Measurements from ENCODE around the gene WIPF2.

- TF ChIP-seq CTCF (IDR thresholded peaks at IDR 0.05; ENCODE audit: insufficient read depth, low read length, poor library complexity, severe bottlenecking) (no peak), EZH2phosphoT487 (conservative IDR thresholded peaks at IDR 0.05; ENCODE audit: low read length) (no peak)
Observed at GRCh38 chr17:40230670-40231069, 11.6 kb downstream of the WIPF2 start.
